Upper lobe of left lung (tissue), 6 donors: ENCODE data around the gene IL10RA. TPM values are rescaled to one million over a fixed set of nuclear protein-coding genes. Genes with fewer than 3 reads are reported as not detected.

Source experiments
- ATAC-seq, 2 donors: fragments of 200-7000 bp; cut with Tn5 transposase; one replicate each; pipeline ENCODE4 v1.9.1; 2022; ENCODE audit warnings: mild to moderate bottlenecking in 2 of 2, moderate library complexity in 2 of 2; ENCODE audit not compliant: low FRiP score in 2 of 2
- DNase-seq, 2 donors: peaks; one replicate each; pipeline ENCODE4 v3.0.0-alpha.2; 2019 to 2020
- H3K27ac ChIP-seq, 4 donors: fragments of 200-600 bp; sonication (generic); one replicate each; pipeline ENCODE4 v1.5.1; 2016 to 2019
- H3K27me3 ChIP-seq, 4 donors: fragments of 200-600 bp; sonication (generic); one replicate each; pipeline ENCODE4 v1.5.1; 2017 to 2019
- H3K36me3 ChIP-seq, 4 donors: fragments of 200-600 bp; sonication (generic); one replicate each; pipeline ENCODE4 v1.5.1; 2016 to 2019
- H3K4me1 ChIP-seq, 4 donors: fragments of 200-600 bp; sonication (generic); one replicate each; pipeline ENCODE4 v1.5.1; 2018 to 2019
- H3K4me3 ChIP-seq, 4 donors: fragments of 200-600 bp; sonication (generic); one replicate each; pipeline ENCODE4 v1.5.1; 2017 to 2019; ENCODE audit warnings: mild to moderate bottlenecking in 2 of 4, moderate library complexity in 1 of 4
- H3K9me3 ChIP-seq, 4 donors: fragments of 200-600 bp; sonication (generic); one replicate each; pipeline ENCODE4 v1.5.1; 2018 to 2019
- CTCF ChIP-seq, 6 experiments: fragments of 450-650 bp in 4 of 6; fragments of 200-600 bp in 2 of 6; sonication (generic) in 2 of 6; IDR thresholded peaks; one replicate each; pipeline ENCODE4 v1.5.1; 2016 to 2019; ENCODE audit warnings: antibody characterized with exemption in 6 of 6
- EP300 ChIP-seq, 4 donors: sonication (generic); formaldehyde crosslinking; IDR thresholded peaks; one replicate each; pipeline ENCODE4 v1.5.1; 2017; ENCODE audit warnings: antibody characterized with exemption in 4 of 4, control low read depth in 2 of 4
- POLR2A ChIP-seq, 4 donors: fragments of 450-650 bp; IDR thresholded peaks; one replicate each; pipeline ENCODE4 v1.5.1; 2016 to 2017; ENCODE audit warnings: antibody characterized with exemption in 4 of 4, mild to moderate bottlenecking in 2 of 4
- POLR2AphosphoS5 ChIP-seq, 2 donors: sonication (generic); formaldehyde crosslinking; IDR thresholded peaks; one replicate each; pipeline ENCODE4 v1.5.1; 2017; ENCODE audit warnings: antibody characterized with exemption in 2 of 2
- WGBS, 2 donors: methylation state at CpG; one replicate each; pipeline ENCODE4 v1.1.5; 2017 to 2018; 5-methylcytosine and 5-hydroxymethylcytosine counted together
- total RNA-seq, 6 donors: library from RNA; depleted of rRNA in 4 of 6; stranded (reverse); fragments of >200 nt in 4 of 6; gene quantifications; one replicate each; pipeline versions ENCODE4 v1.1.0 to v1.2.1, GENCODE V29; 2016 to 2021
- donor health status: DM: no; HTN: no; CAD: no; lungs with moderate emphysema.
- donor health status: DM: no; HTN: yes; CAD: no; lungs with severe emphysema.

The IL10RA gene
- total RNA-seq, 6 donors from 2014 or later: 30.7 to 139 (median 46.1) TPM

GRCh38 chr11:117986981-117987574 is 884 bp downstream of the IL10RA start:
- Histone ChIP-seq H3K27me3 (no peaks in the 10 kb centered on the region), H3K27ac (peak overlapping the region; percentile 77 to 97 (median 87)), H3K9me3 (no peaks in the 10 kb centered on the region), H3K4me1 (peaks cover 0 to 24% (median 9%) of the 10 kb centered on the region in 4 donors), H3K4me3 (peak overlapping the region in 3 of 4 donors; percentile 50 to 62 (median 61)), H3K36me3 (no peaks in the 10 kb centered on the region)
- 49 to 72% methylated on average over 15 of the region's 15 CpGs for WGBS, 2 donors
- TF ChIP-seq EP300 (IDR thresholded peaks at IDR 0.05) (no peak), POLR2A (IDR thresholded peaks at IDR 0.05) (peak in 1 of 4 donors; percentile 57)
- ATAC-seq (peak in 1 of 2 donors; percentile 3), DNase-seq (no peak)

GRCh38 chr11:117989351-117990102 is 3.3 kb downstream of the IL10RA start:
- no peaks in the 10 kb centered on the region for H3K27me3 ChIP-seq
- ATAC-seq (peak in 1 of 2 donors; percentile 54), DNase-seq (peak; percentile 56 to 70)
- H3K4me3 ChIP-seq: peak overlapping the region in 2 of 4 donors; percentile 61 to 62
- peaks cover 0 to 3% (median 0%) of the 10 kb centered on the region in 4 donors for H3K9me3 ChIP-seq
- TF ChIP-seq CTCF (IDR thresholded peaks at IDR 0.05): no peak
- TF ChIP-seq EP300 (IDR thresholded peaks at IDR 0.05): no peak
- peak; percentile 6 to 23 for TF ChIP-seq POLR2AphosphoS5 (IDR thresholded peaks at IDR 0.05)
- peak in 1 of 4 donors; percentile 61 for TF ChIP-seq POLR2A (IDR thresholded peaks at IDR 0.05)
- H3K36me3 ChIP-seq: peaks cover 0 to 2% (median under 1%) of the 10 kb centered on the region in 4 donors
- 81 to 87% methylated on average over 12 to 13 of the region's 13 CpGs for WGBS, 2 donors
- peak overlapping the region in 3 of 4 donors; percentile 85 to 97 (median 89) for H3K27ac ChIP-seq
- H3K4me1 ChIP-seq: peaks cover 0 to 25% (median 18%) of the 10 kb centered on the region in 4 donors

- DNase-seq: no peak
- TF ChIP-seq CTCF (IDR thresholded peaks at IDR 0.05) (no peak), EP300 (IDR thresholded peaks at IDR 0.05) (no peak), POLR2AphosphoS5 (IDR thresholded peaks at IDR 0.05) (no peak), POLR2A (IDR thresholded peaks at IDR 0.05) (no peak)
- Histone ChIP-seq H3K9me3 (peaks cover 0 to 3% (median 0%) of the 10 kb centered on the region in 4 donors), H3K4me1 (peaks cover 0 to 15% (median 10%) of the 10 kb centered on the region in 4 donors), H3K4me3 (peak overlapping the region in 1 of 4 donors; percentile 61), H3K27ac (no peak overlapping the region), H3K27me3 (no peaks in the 10 kb centered on the region), H3K36me3 (peaks cover 0 to 20% (median 13%) of the 10 kb centered on the region in 4 donors)
- ATAC-seq: no peak
- 79 to 95% methylated on average over 4 of the region's 4 CpGs for WGBS, 2 donors
These were observed 5.9 kb downstream of the IL10RA start for GRCh38 chr11:117992136-117992535.

GRCh38 chr11:117992620-117993019 is 6.4 kb downstream of the IL10RA start:
- H3K36me3 ChIP-seq: peaks cover 0 to 20% (median 13%) of the 10 kb centered on the region in 4 donors
- peaks cover 0 to 3% (median 0%) of the 10 kb centered on the region in 4 donors for H3K9me3 ChIP-seq
- H3K4me3 ChIP-seq: peak overlapping the region in 1 of 4 donors; percentile 61
- no peaks in the 10 kb centered on the region for H3K27me3 ChIP-seq
- peaks cover 0 to 15% (median 10%) of the 10 kb centered on the region in 4 donors for H3K4me1 ChIP-seq
- DNase-seq: no peak
- ATAC-seq: no peak
- TF ChIP-seq POLR2AphosphoS5 (IDR thresholded peaks at IDR 0.05) (no peak), CTCF (IDR thresholded peaks at IDR 0.05) (no peak), POLR2A (IDR thresholded peaks at IDR 0.05) (no peak), EP300 (IDR thresholded peaks at IDR 0.05) (no peak)
- 83 to 87% methylated on average over 2 of the region's 2 CpGs for WGBS, 2 donors
- H3K27ac ChIP-seq: peak overlapping the region in 1 of 4 donors; percentile 4
